ENCODE results near the gene SMIM20.

DNA sequence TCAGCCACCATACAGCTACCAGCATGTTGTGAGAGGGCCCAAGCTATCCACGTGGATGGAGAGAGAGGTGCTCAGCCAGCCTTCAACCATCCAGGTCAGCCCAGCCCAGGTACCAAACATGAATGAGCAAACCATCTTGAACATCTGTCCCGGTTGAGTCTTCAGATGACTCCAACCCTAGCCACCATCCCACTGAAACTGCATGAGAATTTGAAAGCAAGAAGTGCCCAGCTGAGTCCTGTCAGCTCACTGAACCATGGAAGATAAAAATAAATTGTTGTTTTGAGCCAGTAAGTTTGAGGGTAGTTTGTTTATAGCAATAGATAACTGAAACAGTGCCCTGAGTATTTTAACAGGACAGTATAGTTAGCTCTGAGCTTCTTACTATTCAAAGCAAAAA, 43.9 kb upstream of the SMIM20 start:
- TF ChIP-seq POLR2A (IDR thresholded peaks at IDR 0.05) = no peak
- TF ChIP-seq, protein P1, sequence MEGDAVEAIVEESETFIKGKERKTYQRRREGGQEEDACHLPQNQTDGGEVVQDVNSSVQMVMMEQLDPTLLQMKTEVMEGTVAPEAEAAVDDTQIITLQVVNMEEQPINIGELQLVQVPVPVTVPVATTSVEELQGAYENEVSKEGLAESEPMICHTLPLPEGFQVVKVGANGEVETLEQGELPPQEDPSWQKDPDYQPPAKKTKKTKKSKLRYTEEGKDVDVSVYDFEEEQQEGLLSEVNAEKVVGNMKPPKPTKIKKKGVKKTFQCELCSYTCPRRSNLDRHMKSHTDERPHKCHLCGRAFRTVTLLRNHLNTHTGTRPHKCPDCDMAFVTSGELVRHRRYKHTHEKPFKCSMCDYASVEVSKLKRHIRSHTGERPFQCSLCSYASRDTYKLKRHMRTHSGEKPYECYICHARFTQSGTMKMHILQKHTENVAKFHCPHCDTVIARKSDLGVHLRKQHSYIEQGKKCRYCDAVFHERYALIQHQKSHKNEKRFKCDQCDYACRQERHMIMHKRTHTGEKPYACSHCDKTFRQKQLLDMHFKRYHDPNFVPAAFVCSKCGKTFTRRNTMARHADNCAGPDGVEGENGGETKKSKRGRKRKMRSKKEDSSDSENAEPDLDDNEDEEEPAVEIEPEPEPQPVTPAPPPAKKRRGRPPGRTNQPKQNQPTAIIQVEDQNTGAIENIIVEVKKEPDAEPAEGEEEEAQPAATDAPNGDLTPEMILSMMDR (IDR thresholded peaks at IDR 0.05) = no peak
- TF ChIP-seq POLR2AphosphoS5 (IDR thresholded peaks at IDR 0.05) = no peak
- no peak for TF ChIP-seq EP300 (IDR thresholded peaks at IDR 0.05)

All from gastroesophageal sphincter (tissue), 3 donors.